CD4-positive, alpha-beta T cell treated with Interleukin-4 for 1 hour (primary cell): ENCODE measurements around the gene HNRNPM.
"Not testable (repeated sequence)": the region's sequence is repeated elsewhere in the genome, so short reads cannot be mapped to it uniquely, and the experiment has no call there.

Experiments used
- DNase-seq, 2 donors: peaks; one replicate each; pipeline ENCODE4 v3.0.0-alpha.2; 2020 to 2022

The HNRNPM gene

DNA sequence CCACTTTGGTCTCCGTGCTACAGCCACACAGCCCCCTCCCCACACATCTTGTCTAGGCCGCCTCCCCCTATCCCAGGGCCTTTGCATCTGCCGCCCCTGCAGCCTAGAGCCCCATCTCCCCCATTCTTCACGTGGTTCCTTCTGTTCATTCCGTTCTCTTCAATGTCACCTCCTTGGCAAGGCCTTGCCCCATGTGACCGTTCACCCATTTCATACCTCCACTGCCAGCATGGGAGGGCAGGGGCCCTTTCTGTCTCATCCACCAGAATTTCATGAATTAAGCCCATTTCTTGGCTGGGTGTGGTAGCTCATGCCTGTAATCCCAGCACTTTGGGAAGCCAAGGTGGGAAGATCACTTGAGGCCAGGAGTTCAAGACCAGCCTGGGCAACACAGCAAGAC lies 15.7 kb upstream of the HNRNPM start:
- no peak for DNase-seq

DNA sequence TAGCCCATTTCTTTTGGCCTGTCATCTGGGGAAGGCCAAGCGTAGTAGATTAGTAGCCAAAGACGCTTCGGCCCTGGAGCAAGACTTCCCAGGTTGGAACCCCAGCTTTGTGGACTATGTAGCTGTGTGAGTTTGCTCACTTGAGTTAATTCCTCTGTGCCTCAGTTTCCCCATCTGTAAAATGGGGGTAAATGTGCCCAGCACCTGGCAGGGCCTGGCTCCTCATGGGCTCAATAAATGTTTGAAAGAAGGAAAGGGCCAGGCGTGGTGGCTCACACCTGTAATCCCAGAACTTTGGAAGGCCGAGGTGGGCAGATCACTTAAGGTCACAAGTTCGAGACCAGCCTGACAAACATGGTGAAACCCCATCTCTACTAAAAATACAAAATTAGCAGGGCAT lies 14.9 kb upstream of the HNRNPM start:
- DNase-seq: no peak

DNA sequence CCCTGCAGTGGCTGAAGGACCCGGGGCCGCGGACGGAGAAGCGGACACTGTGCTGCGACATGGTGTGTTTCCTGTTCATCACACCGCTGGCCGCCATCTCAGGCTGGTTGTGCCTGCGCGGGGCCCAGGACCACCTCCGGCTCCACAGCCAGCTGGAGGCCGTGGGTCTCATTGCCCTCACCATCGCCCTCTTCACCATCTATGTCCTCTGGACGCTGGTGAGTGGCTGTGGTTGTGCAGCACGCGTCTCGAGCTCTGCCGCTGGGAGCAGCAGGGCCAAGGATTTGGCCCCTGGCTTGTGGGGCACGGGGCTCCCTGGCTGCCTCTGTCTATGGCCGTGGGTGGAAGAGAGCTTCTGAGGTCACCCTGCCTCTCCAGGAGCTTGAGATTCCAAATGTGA lies 14.1 kb upstream of the HNRNPM start:
- no peak for DNase-seq

DNA sequence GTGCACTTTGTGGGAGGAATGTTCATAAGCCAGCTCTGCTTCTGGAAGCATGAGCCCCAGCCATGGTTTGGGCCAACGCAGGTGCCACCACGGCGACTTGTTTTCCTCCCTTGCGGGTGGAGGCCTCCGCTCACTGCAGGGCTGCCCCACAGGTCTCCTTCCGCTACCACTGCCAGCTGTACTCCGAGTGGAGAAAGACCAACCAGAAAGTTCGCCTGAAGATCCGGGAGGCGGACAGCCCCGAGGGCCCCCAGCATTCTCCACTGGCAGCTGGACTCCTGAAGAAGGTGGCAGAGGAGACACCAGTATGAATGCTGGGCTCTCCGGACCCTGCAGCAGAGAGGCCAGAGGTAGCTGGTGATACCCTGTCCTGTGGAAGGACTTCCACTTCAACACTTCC lies 6.5 kb upstream of the HNRNPM start:
- no peak for DNase-seq

DNA sequence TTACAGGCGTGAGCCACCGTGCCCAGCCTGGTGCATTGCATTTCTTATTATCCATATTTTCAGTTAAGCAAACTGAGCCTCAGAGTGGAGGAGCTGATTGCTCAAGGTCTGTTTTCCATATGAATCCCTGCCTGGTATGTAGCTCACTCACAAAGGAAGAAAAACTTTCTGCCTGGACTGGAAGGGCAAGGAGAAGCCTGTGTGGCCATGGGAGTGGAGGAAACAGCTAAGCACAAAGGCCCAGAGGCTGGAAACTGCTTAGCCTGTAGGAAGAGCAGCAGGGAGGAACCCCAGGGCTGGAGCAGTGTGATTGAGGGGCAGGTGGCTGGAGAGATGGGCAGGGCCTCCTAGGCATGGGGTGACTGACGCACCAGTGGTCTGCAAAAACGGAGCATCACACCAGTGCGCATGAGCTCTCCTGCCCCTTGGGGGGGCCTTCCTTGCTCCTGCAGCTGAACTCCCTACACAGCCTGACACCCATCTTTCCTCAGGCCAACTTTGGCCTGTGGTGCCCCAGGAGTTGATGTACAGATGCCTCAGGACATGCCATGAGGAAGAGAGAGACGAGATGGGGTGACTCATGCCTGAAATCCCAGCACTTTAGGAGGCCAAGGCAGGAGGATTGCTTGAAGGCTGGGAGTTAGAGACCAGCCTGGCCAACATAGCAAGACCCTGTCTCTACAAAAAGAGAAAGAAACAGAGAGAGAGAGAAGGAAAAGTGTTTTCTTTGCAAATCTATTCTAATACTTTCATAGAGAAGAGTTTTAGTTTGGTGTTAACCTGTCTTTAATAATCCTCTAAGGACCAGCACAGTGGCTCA lies 2.8 kb upstream of the HNRNPM start:
- DNase-seq: no peak

DNA sequence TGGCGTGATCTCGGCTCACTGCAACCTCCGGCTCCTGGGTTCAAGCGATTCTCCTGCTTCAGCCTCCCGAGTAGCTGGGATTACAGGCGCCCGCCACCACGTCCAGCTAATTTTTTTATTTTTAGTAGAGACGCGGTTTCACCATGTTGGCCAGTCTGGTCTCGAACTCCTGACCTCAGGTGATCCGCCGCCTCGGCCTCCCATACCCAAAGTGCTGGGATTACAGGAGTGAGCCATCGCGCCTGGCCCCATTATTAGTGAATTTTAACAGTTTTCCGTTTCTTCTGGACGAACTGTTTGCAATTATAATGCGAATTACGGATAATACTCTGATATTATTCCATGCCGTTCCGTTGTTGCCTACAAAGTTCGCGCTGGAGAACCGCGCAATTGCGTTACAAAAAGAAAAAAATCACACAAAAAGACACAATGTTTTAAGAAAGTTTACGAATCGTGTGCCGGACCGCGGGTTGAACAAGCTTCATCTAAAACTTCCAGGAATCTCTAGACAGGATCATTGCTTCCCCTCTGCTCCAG lies 567 bp upstream of the HNRNPM start:
- not testable (repeated sequence) for DNase-seq

DNA sequence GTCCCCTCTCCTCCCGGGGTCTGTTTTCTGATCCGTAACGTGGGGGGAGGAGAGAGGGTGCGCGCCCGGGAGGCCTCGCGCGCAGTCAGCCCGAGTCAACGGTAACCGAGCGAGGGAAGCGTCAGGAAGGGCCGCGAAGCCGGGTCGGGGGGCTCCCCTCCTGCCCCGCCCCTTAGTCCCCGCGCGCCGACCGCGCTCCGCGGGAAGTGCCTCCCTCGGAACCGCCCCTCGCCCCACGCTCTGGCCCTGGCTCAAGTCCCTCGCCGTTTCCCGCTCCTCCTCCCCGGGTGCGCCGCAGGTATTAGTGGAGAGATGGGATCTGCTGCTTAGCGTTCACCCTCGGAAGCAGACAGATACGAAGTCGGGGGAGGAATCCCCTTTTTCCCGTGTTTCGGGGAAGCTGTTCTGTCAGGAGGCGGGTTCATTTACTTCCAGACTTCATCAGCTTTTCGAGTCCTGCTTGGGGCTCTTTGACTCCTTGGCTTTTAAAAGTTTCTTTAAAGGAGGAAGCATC lies 770 bp downstream of the HNRNPM start:
- DNase-seq: peak; percentile 29 to 37

DNA sequence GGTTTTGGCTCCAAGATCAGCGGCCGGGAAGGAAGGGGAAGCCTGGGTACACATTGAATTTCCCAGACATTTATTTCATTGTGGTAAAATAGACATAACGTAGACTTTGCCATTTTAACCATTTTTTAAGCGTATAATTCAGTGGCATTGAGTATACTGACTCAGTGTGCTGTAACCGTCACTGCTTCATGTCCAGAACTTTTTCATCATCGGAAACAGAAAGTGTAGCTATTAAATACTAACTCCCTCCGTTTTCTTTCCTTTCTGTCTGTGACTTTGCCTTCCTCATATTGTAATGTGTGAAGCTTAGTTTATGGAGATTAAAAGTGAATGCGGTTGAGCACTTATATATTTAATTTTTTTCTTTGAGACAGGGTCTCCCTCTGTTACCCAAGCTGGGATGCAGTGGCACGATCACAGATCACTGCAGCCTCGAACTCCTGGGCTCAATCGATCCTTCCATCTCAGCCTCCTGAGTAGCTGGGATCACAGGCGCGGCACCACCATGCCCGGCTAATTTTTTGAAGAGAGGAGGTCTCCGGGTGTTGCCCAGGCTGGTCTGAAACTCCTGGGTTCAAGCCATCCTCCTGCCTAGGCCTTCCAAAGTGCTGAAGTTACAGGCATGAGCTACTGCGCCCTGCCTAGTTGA lies 1.4 kb downstream of the HNRNPM start:
- no peak for DNase-seq

DNA sequence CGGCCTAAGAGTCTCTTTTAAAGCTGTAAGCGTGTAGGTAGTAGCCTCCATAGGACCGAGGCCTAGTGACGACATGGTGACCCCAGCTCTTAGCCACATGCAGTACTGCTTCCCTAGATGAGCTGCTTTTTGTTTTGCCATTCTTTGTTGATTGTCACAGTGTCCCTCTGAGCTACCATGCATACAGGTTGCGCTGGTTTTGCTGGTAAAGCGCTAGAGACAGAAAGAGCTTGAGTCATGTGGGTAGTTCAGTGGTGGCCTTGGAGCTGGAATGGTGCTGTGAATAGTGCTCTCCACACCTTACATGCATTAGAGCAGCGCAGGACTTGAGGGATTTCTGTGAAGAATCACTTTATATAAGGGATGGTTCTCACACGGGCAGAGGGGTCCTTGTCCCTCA lies 5.1 kb downstream of the HNRNPM start:
- no peak for DNase-seq

DNA sequence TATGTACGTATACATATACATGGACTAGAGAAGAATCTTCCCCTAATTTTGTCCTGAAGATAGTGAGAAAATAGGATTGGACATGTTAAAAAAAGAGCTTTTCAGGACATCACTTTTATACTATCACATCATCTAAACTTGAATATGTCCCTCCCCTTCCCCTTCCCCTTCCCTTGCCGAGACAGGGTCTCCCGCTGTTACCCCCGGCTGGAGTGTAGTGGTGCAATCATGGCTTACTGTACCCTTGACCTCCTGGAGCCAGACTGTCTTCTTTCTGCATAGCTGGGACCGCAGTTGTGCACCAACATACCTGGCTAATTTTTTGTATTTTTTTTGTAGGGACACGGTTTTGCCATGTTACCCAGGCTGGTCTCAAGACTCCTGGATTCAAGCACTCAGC lies 6.6 kb downstream of the HNRNPM start:
- DNase-seq: no peak

DNA sequence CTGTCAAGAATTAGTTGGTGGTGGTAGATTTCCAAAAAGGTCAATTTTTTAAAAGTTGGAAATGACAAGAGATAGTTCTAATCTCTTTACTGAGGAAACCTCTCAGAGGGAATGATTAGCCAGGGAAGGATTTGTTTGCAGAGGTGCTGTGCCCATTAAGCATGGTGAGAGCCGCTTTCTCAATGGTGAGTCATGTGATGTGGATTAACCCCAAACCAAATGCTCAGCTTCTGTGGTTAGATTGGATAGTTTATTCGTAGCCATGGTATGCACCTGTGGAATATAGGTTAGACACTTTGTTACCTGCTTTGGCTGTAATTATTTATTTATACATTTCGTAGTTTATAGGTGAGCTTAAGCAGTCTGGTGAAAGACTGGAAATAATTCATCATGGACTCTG lies 7.1 kb downstream of the HNRNPM start:
- DNase-seq: peak in 1 of 2 donors; percentile 19

DNA sequence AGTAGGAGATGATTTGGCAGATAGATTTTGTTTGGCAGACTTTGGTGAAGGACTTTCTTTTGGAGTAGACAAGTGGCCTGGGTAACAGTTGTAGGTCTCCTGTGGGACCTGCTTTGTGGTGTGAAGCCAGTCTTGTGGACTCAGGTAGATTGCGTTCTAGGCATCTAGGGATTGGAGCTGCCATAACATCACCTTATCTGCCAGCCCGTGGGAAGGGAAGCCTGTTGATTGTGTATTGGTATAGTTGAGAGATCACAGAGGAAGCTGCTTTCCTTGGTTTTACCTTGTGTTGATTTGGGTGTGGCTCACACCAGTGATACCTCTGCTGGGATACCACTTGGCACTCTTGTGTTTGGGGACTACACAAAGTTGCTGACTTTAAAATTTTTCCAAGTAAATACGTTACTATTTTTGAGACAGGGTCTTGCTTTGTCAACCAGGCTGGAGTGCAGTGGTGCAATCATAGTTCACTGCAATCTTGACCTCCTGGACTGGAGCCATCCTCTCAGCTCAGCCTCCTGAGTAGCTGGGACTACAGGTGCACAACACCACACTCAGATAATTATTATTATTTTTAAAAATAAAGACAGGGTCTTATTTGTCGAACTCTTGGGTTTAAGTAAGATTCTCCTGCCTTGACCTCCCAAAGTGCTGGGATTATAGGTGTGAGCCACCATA lies 7.8 kb downstream of the HNRNPM start:
- DNase-seq: no peak

DNA sequence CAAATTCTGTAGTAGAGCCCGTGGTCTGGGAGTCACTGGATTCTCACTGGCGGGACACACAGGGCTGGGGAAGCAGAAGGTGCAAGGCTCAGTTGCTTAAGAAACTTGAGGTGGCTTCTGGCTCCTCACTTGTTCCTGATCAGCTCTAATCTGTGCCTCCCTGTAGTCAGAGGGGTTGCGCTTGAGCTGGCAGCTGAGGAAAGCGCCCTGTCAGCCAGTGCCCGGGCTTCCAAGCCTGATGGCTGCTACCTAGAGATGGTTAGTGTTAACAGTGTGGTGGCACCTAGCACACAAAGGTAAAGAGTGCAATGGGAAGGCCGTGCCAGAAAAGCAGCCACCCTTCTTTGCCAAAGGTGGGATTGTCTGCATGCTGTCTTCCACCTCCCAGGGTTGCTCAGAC lies 8.8 kb downstream of the HNRNPM start:
- DNase-seq: no peak

DNA sequence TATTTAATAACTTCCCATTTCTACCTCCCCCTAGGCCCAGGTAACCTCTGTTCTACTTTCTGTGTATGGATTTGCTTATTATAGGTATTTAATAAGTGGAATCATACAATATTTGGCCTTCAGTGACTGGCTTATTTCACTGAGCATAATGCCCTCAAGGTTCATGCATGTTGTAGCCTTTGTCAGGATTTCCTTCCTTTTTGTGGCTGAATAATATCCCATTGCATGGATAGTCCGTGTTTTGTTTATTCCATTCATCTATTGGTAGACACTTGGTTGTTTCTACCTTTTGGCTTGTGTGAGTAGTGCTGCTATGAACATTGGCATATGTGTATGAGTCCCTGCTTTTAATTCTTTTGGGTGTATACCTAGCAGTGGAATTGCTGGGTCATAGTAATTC lies 9.4 kb downstream of the HNRNPM start:
- DNase-seq: no peak

DNA sequence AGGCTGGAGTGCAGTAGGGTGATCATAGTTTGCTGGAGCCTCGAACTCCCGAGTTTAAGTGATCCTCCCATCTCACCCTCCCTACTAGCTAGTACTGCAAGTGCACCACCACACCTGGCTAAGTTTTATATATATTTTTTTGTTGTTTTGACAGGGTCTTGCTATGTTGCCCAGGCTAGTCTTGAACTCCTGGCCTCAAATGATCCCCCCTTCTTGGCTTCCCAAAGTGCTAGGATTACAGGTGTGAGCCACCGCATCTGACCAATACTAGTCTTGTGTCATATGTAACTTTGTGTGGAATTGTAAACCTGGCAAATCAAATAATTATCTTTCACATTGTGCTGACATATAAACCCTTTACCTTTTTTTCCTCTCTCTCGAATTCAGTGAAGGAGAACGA lies 10.2 kb downstream of the HNRNPM start:
- DNase-seq: no peak

DNA sequence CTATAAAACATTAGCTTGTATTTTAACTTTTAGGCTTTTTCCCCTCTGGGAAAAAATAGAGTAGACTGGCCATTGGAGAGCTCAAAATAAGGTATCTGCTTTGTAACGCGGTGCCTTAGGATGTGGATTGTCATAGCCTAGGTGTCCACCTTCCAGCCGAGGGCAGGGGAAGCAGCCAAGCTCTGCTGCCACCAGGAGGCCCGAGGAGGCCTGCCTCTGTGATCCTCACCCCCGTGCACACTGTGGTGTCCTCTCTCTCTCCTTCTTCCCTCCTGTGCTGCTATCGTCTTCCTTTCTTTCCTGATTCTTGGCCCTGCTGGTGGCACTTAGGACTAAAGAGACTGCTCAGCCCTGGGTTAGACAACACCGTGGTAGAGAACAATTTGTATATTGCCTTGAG lies 11.3 kb downstream of the HNRNPM start:
- DNase-seq: no peak

DNA sequence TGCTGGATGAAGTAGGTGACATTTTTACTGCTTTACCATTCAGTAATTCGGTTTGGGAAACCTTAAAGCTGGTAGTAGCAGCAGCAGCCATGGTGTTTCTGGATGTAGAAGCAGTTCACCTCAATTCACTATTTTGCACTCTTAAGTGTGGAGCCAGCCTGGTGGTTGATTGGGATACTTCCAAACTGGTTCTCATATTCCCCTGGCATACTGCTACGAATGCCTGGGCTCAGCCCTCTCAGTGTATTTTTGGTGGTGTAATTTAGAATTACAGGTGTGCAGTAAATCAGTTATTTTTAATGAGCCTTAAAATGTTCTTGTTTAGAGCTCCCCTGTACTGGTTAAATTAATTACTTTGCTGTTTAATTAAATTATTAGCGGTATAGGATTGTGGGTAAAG lies 12.4 kb downstream of the HNRNPM start:
- no peak for DNase-seq

DNA sequence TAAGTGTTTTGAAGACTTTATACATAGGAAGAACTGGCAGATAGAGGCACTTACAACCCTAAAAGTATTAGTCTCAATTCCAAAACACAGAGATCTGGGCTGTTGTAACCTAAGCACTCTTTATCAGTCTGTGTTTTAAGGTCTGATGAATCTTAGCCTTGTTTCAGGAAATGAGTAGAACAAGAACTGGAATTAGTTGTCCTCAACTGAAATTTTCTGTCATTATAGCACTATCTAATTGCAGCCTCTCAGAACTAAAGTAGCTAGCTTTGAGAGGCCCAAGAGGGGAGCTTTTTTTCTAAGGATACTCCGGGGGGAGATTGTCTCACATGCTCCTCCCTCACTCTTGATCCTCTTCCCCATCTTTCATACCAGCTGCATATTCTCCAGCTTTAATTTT lies 13.1 kb downstream of the HNRNPM start:
- no peak for DNase-seq

DNA sequence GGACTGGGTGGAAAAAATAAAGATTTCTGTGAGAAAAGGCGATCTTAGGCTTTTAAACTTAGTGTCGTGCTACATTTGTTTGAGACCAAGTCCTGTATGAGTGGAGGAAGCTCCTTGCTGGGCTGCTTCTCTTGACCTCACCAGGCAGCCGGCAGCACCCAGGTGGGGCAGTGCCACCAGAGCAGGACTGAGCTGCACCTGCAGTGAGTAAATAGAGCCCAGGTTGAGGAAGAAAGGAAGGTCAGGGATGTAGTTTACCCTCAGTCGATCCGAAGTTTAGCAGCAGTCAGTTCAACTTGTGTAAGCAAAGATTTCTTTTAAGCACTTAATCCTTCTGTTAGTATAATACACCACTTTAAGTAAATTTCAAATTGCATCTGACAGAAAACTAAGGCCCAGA lies 13.6 kb downstream of the HNRNPM start:
- no peak for DNase-seq

DNA sequence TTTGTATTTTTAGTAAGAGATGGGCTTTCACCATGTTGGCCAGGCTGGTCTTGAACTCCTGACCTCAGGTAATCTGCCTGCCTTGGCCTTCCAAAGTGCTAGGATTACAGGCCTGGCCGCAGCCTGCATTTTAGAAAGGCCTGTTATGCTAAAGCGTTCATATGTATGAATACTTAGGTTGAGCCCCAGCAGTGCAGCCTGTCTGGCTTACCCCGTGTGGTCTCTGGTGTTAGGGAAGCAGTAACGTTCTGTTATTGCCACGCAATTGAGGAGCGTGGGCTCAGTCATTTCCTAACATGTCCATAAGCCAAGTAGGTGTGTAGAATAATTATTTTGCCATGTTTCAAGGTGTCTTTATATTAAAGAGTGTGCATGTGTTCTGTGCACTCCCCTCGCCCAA lies 14.3 kb downstream of the HNRNPM start:
- DNase-seq: no peak

DNA sequence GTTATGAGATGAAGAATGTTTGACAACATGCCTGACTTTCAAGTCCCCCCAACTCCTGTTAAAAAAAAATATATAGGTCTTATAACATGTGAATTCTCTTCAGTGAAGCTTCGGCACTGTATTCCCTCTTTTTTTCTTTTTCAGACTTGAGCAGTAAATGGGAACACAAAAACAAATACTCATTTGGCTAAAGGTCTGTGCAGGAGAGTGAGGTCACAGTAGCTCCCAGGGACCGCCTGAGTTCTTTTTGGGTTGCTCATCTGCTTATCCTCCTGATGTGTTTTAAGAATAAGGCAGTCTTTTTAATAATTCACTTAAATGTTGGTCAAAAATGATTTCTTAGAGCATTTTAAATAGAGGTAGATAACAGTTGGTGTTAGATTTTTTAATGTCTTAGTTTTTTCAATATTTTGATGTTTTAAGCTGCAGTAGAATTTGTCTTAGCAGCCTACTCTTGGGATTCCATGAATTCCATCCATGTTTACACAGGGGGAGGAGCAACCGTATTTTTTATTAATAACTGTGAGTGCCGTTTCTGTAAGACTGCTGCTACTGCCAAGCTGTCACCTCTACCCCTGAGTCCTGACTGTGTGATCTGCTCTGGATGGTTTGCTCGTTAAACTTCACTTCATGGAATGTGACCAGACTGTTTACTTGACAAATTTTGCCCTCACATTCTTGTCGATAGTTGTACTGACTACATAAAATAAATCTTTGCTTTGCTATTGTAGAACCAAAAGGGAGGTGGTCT lies 14.9 kb downstream of the HNRNPM start:
- no peak for DNase-seq

DNA sequence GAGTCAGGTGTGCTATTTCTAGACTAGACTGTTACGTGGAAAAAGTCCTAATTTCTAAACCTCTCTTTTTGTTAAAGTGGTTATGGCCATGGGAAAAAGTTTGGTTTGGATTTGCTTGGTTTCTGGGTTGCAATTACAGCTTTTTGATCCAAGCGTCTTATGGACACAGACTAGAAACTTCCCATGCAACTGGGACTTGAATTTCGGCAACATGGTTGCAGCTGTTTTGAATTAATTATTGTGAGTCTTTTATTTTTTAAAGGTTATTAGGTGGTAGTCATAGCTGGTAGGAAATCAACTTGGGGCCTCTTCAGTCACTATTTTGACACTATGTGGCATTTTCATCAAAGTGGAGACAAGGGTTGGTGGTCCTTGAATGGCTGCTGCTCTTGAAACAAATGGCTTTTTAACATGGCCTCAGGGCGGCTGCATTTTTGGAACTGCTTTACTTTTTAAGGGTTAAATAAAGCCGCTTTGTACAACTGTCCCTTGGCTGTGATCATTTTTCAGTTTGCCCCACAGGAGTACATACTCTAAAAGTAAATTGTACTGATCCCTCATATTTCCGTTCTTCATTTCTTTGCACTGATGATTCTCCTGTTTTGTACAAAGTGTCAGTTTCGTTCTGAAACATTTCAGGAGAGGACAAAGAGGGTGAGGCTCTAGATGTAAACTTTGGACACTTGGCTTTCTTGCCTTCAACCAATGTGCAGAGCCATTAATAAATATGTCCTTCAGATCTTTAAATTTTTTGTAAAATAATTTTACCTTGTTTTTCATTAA lies 15.9 kb downstream of the HNRNPM start:
- DNase-seq: no peak
